ENCODE data around the gene PIM1.
"Not testable (repeated sequence)": the region's sequence is repeated elsewhere in the genome, so short reads cannot be mapped to it uniquely, and the experiment has no call there.

Gene PIM1

GRCh38 chr6:37175332-37176267 is 5.6 kb downstream of the PIM1 start:
- peaks cover 25% of the 10 kb centered on the region for H3K36me3 Mint-ChIP-seq (ENCODE audit: low read depth)
- peaks cover 31% of the 10 kb centered on the region for H3K4me1 Mint-ChIP-seq
- H3K27ac Mint-ChIP-seq = no peak overlapping the region
- H3K4me3 Mint-ChIP-seq = peak overlapping the region in 1 of 3 experiments; percentile 47
- H3K27me3 Mint-ChIP-seq (ENCODE audit: low read depth) = no peaks in the 10 kb centered on the region
- TF ChIP-seq CTCF (IDR thresholded peaks at IDR 0.05; ENCODE audit: unreplicated experiment in 3 of 3) = no peak
- no peaks in the 10 kb centered on the region for H3K9me3 Mint-ChIP-seq

- TF ChIP-seq CTCF (IDR thresholded peaks at IDR 0.05; ENCODE audit: unreplicated experiment in 3 of 3) = no peak
- no peak overlapping the region for H3K4me3 Mint-ChIP-seq
- peaks cover 25% of the 10 kb centered on the region for H3K36me3 Mint-ChIP-seq (ENCODE audit: low read depth)
- H3K4me1 Mint-ChIP-seq = peaks cover 31% of the 10 kb centered on the region
- no peaks in the 10 kb centered on the region for H3K27me3 Mint-ChIP-seq (ENCODE audit: low read depth)
- H3K27ac Mint-ChIP-seq = peak overlapping the region in 1 of 3 experiments; percentile 0
- no peaks in the 10 kb centered on the region for H3K9me3 Mint-ChIP-seq
Measured at GRCh38 chr6:37176268-37177076, 6.5 kb downstream of the PIM1 start.

GRCh38 chr6:37177077-37177934 is 7.4 kb downstream of the PIM1 start:
- H3K9me3 Mint-ChIP-seq = no peaks in the 10 kb centered on the region
- no peaks in the 10 kb centered on the region for H3K27me3 Mint-ChIP-seq (ENCODE audit: low read depth)
- H3K4me3 Mint-ChIP-seq = no peak overlapping the region
- TF ChIP-seq CTCF (IDR thresholded peaks at IDR 0.05; ENCODE audit: unreplicated experiment in 3 of 3) = no peak
- peaks cover 23% of the 10 kb centered on the region for H3K4me1 Mint-ChIP-seq
- H3K36me3 Mint-ChIP-seq (ENCODE audit: low read depth) = peaks cover 25% of the 10 kb centered on the region
- H3K27ac Mint-ChIP-seq = peak overlapping the region in 1 of 3 experiments; percentile 0

DNA sequence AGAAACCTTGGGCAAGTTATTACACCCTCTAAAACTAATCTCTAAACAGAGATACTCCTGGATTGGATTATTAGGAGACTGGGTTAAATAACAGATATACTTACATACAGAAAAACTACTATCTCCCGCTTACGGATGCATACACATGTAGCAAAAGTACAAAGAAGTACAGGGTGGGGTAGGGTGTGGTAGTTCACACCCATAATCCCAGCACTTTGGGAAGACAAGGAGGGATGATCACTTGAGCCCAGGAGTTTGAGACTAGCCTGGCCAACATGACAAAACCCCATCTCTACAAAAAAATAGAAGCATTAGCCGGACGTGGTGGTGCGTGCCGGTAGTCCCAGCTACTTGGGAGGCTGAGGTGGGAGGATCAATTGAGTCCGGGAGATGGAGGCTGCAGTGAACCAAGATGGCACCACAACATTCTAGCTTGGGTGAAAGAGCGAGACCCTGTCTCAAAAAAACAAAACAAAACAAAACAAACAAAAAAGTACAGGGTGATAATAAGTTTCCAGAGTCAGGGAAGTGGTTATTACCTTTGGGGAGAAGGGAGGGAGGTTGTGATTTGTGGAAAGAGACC is 8.1 kb downstream of the PIM1 start:
- no peak overlapping the region for H3K27ac Mint-ChIP-seq
- no peak overlapping the region for H3K4me3 Mint-ChIP-seq
- no peaks in the 10 kb centered on the region for H3K27me3 Mint-ChIP-seq (ENCODE audit: low read depth)
- no peak for TF ChIP-seq CTCF (IDR thresholded peaks at IDR 0.05; ENCODE audit: unreplicated experiment in 3 of 3)
- no peaks in the 10 kb centered on the region for H3K9me3 Mint-ChIP-seq
- peaks cover 20% of the 10 kb centered on the region for H3K4me1 Mint-ChIP-seq
- H3K36me3 Mint-ChIP-seq (ENCODE audit: low read depth) = peaks cover 22% of the 10 kb centered on the region

GRCh38 chr6:37180075-37180474 is 10.1 kb downstream of the PIM1 start:
- Mint-ChIP-seq H3K4me1 (peaks cover 5% of the 10 kb centered on the region), H3K27me3 (ENCODE audit: low read depth) (no peaks in the 10 kb centered on the region), H3K9me3 (no peaks in the 10 kb centered on the region), H3K4me3 (no peak overlapping the region), H3K27ac (no peak overlapping the region), H3K36me3 (ENCODE audit: low read depth) (peaks cover 4% of the 10 kb centered on the region)
- TF ChIP-seq CTCF (IDR thresholded peaks at IDR 0.05; ENCODE audit: unreplicated experiment in 3 of 3) = no peak

- H3K27ac Mint-ChIP-seq = not testable (repeated sequence)
Measured at GRCh38 chr6:37180610-37181009, 10.7 kb downstream of the PIM1 start.

More at GRCh38 chr6:37180610-37181009, 10.7 kb downstream of the PIM1 start:
- not testable (repeated sequence) for H3K27me3 Mint-ChIP-seq (ENCODE audit: low read depth); H3K4me1 Mint-ChIP-seq; H3K4me3 Mint-ChIP-seq; H3K36me3 Mint-ChIP-seq (ENCODE audit: low read depth); H3K9me3 Mint-ChIP-seq

Data from nephron (organoid).